ENCODE results near the gene MRPL4.

The MRPL4 gene

GRCh38 chr19:10299545-10300458 is 47.8 kb downstream of the MRPL4 start:
- no peak overlapping the region for H3K4me3 ChIP-seq (replicated peaks; ENCODE audit: low read depth, low read length)
- DNase-seq (ENCODE audit: extremely low read depth, low read depth) = no peak
- TF ChIP-seq, protein P1, sequence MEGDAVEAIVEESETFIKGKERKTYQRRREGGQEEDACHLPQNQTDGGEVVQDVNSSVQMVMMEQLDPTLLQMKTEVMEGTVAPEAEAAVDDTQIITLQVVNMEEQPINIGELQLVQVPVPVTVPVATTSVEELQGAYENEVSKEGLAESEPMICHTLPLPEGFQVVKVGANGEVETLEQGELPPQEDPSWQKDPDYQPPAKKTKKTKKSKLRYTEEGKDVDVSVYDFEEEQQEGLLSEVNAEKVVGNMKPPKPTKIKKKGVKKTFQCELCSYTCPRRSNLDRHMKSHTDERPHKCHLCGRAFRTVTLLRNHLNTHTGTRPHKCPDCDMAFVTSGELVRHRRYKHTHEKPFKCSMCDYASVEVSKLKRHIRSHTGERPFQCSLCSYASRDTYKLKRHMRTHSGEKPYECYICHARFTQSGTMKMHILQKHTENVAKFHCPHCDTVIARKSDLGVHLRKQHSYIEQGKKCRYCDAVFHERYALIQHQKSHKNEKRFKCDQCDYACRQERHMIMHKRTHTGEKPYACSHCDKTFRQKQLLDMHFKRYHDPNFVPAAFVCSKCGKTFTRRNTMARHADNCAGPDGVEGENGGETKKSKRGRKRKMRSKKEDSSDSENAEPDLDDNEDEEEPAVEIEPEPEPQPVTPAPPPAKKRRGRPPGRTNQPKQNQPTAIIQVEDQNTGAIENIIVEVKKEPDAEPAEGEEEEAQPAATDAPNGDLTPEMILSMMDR (IDR thresholded peaks at IDR 0.05; ENCODE audit: low read depth, low read length, missing control alignments) = no peak

DNA sequence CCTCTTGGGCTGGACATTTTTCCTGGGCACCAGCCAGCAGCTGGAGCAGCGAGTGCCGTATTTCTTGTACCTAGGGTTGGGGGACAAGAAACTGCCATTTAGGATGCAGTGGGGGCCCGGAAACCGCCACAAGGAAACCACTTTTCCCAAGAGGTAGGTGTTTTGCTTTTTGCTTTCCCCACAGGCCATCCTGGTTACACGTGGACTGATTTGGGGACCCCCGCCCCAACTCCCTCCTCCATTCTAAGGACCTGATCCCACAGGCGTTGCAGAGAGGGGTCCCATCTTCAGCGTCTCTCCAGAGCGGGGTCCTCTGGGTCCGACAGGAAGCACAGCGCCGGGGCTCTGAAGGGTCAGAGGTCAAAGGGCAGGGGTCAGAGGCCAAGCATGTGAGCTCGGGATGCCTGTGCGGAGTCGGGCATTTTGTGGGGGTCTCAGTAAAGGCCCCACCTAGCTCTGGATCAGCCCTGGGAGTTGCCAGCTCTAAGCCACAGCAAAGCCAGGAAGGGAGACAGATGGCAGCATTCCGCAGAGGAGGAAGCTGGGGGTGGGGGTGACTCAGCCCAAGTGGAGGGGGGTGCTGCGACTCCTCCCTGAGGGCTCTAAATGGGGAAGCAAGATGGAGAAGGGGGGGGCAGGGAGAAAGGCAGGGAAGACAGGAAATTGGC is 53.3 kb downstream of the MRPL4 start:
- no peak for DNase-seq (ENCODE audit: extremely low read depth, low read depth)
- H3K4me3 ChIP-seq (replicated peaks; ENCODE audit: low read depth, low read length) = no peak overlapping the region
- TF ChIP-seq, protein P1 (IDR thresholded peaks at IDR 0.05; ENCODE audit: low read depth, low read length, missing control alignments) = no peak

- no peak for DNase-seq (ENCODE audit: extremely low read depth, low read depth)
- no peak overlapping the region for H3K4me3 ChIP-seq (replicated peaks; ENCODE audit: low read depth, low read length)
- TF ChIP-seq, protein P1 (IDR thresholded peaks at IDR 0.05; ENCODE audit: low read depth, low read length, missing control alignments) = no peak
Observed at GRCh38 chr19:10306327-10306726, 54.3 kb downstream of the MRPL4 start.

DNA sequence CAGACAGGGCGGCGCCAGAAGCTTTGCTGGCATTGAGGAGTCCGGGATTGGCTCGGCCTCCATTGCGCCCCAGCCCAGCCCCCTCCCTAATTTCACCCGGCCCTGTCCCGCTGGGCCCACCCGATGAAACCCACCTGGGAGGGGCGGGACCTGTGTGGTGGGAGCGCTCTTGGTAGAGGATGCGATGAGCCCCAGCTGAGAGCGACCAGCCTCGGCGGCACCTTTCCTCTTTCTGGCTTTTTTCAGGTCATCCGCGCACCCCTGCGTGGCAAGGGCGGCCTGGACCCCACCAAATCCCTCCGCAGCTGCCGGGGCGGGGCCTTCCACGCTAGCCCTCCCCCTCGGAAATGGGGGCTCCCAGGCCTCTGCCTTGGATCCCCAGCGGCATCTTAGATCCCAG is 57.4 kb downstream of the MRPL4 start, which contains the start of gene ZGLP1:
ZGLP1 (minus strand) TSS at position 393 of the 400 bp plus-strand sequence.
- H3K4me3 ChIP-seq (replicated peaks; ENCODE audit: low read depth, low read length) = no peak within 1 kb of the TSS
- TF ChIP-seq, protein P1 (IDR thresholded peaks at IDR 0.05; ENCODE audit: low read depth, low read length, missing control alignments) = no peak
- DNase-seq (ENCODE audit: extremely low read depth, low read depth) = no peak

Data from HFF-Myc (cell line).